HL-60 (cell line): ENCODE data around the gene LRP10.

Source experiments
- GABPA ChIP-seq: IDR thresholded peaks from 2 replicates; pipeline ENCODE4 v1.6.1; 2012; ENCODE audit warnings: low read depth
- POLR2AphosphoS5 ChIP-seq: IDR thresholded peaks from 2 replicates; pipeline ENCODE4 v1.6.1; 2012; ENCODE audit warnings: low read depth
- REST ChIP-seq: IDR thresholded peaks from 2 replicates; pipeline ENCODE4 v1.6.1; 2012; ENCODE audit warnings: low read depth; ENCODE audit not compliant: insufficient replicate concordance
- TF ChIP-seq, protein P1 (sequence below): IDR thresholded peaks from one replicate; pipeline ENCODE4 v1.5.1; 2011; ENCODE audit warnings: low read length, control low read depth, inconsistent platforms; ENCODE audit not compliant: insufficient read depth

DNA sequence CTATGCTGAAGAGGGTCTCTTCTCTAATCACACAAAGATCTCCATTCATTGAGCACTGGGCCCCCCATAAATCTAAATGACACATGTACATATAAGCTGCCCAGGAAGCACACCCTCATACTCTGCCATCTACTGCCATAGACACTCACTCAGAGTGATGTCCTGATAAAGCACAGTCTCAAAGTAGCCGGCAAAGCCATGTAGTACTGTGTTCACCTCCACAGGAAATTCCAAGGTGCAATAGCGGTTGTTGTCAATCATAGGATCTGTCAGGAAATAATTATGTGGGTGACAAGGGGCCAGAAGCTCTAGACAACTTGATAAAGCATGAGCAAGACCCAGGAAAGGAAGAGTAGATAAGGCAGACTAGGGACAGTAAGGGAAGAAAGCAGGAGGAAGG is 50.8 kb downstream of the LRP10 start:
- TF ChIP-seq, protein P1, sequence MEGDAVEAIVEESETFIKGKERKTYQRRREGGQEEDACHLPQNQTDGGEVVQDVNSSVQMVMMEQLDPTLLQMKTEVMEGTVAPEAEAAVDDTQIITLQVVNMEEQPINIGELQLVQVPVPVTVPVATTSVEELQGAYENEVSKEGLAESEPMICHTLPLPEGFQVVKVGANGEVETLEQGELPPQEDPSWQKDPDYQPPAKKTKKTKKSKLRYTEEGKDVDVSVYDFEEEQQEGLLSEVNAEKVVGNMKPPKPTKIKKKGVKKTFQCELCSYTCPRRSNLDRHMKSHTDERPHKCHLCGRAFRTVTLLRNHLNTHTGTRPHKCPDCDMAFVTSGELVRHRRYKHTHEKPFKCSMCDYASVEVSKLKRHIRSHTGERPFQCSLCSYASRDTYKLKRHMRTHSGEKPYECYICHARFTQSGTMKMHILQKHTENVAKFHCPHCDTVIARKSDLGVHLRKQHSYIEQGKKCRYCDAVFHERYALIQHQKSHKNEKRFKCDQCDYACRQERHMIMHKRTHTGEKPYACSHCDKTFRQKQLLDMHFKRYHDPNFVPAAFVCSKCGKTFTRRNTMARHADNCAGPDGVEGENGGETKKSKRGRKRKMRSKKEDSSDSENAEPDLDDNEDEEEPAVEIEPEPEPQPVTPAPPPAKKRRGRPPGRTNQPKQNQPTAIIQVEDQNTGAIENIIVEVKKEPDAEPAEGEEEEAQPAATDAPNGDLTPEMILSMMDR, result no peak
- TF ChIP-seq REST (no peak), POLR2AphosphoS5 (no peak), GABPA (no peak)
